ENCODE data around the gene FBXO22.
"Not testable (repeated sequence)": the region's sequence is repeated elsewhere in the genome, so short reads cannot be mapped to it uniquely, and the experiment has no call there.

The FBXO22 gene

GRCh38 chr15:75903331-75904239 lies at the start of gene FBXO22:
TSS of gene FBXO22 (plus strand) at chr15:75903878. CDS start at chr15:75903964, 86 bp downstream.
- peaks cover 15% of the 10 kb centered on the region for H3K4me1 ChIP-seq (ENCODE audit: control insufficient read depth, insufficient read depth, low read length)

GRCh38 chr15:75857886-75858285 lies 45.8 kb upstream of the FBXO22 start:
- no peaks in the 10 kb centered on the region for H3K9me3 ChIP-seq (ENCODE audit: control insufficient read depth in 2 of 2, low read length in 2 of 2)
- no peak overlapping the region for H3K27ac ChIP-seq (ENCODE audit: low read length)
- no peaks in the 10 kb centered on the region for H3K27me3 ChIP-seq (ENCODE audit: control insufficient read depth in 1 of 2, insufficient read depth in 2 of 2, low read length in 2 of 2)
- H3K36me3 ChIP-seq (ENCODE audit: control insufficient read depth in 2 of 2, insufficient read depth in 2 of 2, low read length in 2 of 2): peaks cover 0 to 2% of the 10 kb centered on the region in 2 donors
- H3K4me1 ChIP-seq (ENCODE audit: control insufficient read depth, insufficient read depth, low read length): no peaks in the 10 kb centered on the region
- H3K9ac ChIP-seq (ENCODE audit: low read length in 2 of 2): no peak overlapping the region
- no peak overlapping the region for H3K4me3 ChIP-seq (ENCODE audit: low read length in 2 of 2)

More at GRCh38 chr15:75903331-75904239, at the start of gene FBXO22:
- no peaks in the 10 kb centered on the region for H3K9me3 ChIP-seq (ENCODE audit: control insufficient read depth in 2 of 2, low read length in 2 of 2)
- H3K27ac ChIP-seq (ENCODE audit: low read length): peak within 1 kb of the TSS; percentile 76
- peak within 1 kb of the TSS; percentile 89 to 96 for H3K9ac ChIP-seq (ENCODE audit: low read length in 2 of 2)
- peaks cover 3 to 6% of the 10 kb centered on the region in 2 donors for H3K36me3 ChIP-seq (ENCODE audit: control insufficient read depth in 2 of 2, insufficient read depth in 2 of 2, low read length in 2 of 2)
- H3K4me3 ChIP-seq (ENCODE audit: low read length in 2 of 2): peak within 1 kb of the TSS; percentile 96 to 98
- H3K27me3 ChIP-seq (ENCODE audit: control insufficient read depth in 1 of 2, insufficient read depth in 2 of 2, low read length in 2 of 2): no peaks in the 10 kb centered on the region

GRCh38 chr15:75861750-75862402 lies 41.8 kb upstream of the FBXO22 start:
- Histone ChIP-seq H3K27ac (ENCODE audit: low read length) (no peak overlapping the region), H3K9me3 (ENCODE audit: control insufficient read depth in 2 of 2, low read length in 2 of 2) (no peaks in the 10 kb centered on the region), H3K4me1 (ENCODE audit: control insufficient read depth, insufficient read depth, low read length) (no peaks in the 10 kb centered on the region), H3K9ac (ENCODE audit: low read length in 2 of 2) (no peak overlapping the region), H3K4me3 (ENCODE audit: low read length in 2 of 2) (no peak overlapping the region), H3K36me3 (ENCODE audit: control insufficient read depth in 2 of 2, insufficient read depth in 2 of 2, low read length in 2 of 2) (no peaks in the 10 kb centered on the region), H3K27me3 (ENCODE audit: control insufficient read depth in 1 of 2, insufficient read depth in 2 of 2, low read length in 2 of 2) (no peaks in the 10 kb centered on the region)

GRCh38 chr15:75862796-75863195 lies 40.9 kb upstream of the FBXO22 start:
- no peak overlapping the region for H3K9ac ChIP-seq (ENCODE audit: low read length in 2 of 2)
- no peaks in the 10 kb centered on the region for H3K4me1 ChIP-seq (ENCODE audit: control insufficient read depth, insufficient read depth, low read length)
- H3K27me3 ChIP-seq (ENCODE audit: control insufficient read depth in 1 of 2, insufficient read depth in 2 of 2, low read length in 2 of 2): no peaks in the 10 kb centered on the region
- H3K27ac ChIP-seq (ENCODE audit: low read length): no peak overlapping the region
- H3K9me3 ChIP-seq (ENCODE audit: control insufficient read depth in 2 of 2, low read length in 2 of 2): no peaks in the 10 kb centered on the region
- no peak overlapping the region for H3K4me3 ChIP-seq (ENCODE audit: low read length in 2 of 2)
- no peaks in the 10 kb centered on the region for H3K36me3 ChIP-seq (ENCODE audit: control insufficient read depth in 2 of 2, insufficient read depth in 2 of 2, low read length in 2 of 2)

- H3K9ac ChIP-seq (ENCODE audit: low read length in 2 of 2): no peak overlapping the region
- H3K9me3 ChIP-seq (ENCODE audit: control insufficient read depth in 2 of 2, low read length in 2 of 2): no peaks in the 10 kb centered on the region
- no peak overlapping the region for H3K27ac ChIP-seq (ENCODE audit: low read length)
- H3K4me3 ChIP-seq (ENCODE audit: low read length in 2 of 2): no peak overlapping the region
- H3K4me1 ChIP-seq (ENCODE audit: control insufficient read depth, insufficient read depth, low read length): no peaks in the 10 kb centered on the region
- H3K27me3 ChIP-seq (ENCODE audit: control insufficient read depth in 1 of 2, insufficient read depth in 2 of 2, low read length in 2 of 2): no peaks in the 10 kb centered on the region
- no peaks in the 10 kb centered on the region for H3K36me3 ChIP-seq (ENCODE audit: control insufficient read depth in 2 of 2, insufficient read depth in 2 of 2, low read length in 2 of 2)
These were observed 39.2 kb upstream of the FBXO22 start for GRCh38 chr15:75864213-75865059.

GRCh38 chr15:75866045-75866444 lies 37.6 kb upstream of the FBXO22 start:
- not testable (repeated sequence) for H3K27me3 ChIP-seq (ENCODE audit: control insufficient read depth in 1 of 2, insufficient read depth in 2 of 2, low read length in 2 of 2); H3K9ac ChIP-seq (ENCODE audit: low read length in 2 of 2); H3K27ac ChIP-seq (ENCODE audit: low read length); H3K4me3 ChIP-seq (ENCODE audit: low read length in 2 of 2); H3K9me3 ChIP-seq (ENCODE audit: control insufficient read depth in 2 of 2, low read length in 2 of 2); H3K36me3 ChIP-seq (ENCODE audit: control insufficient read depth in 2 of 2, insufficient read depth in 2 of 2, low read length in 2 of 2); H3K4me1 ChIP-seq (ENCODE audit: control insufficient read depth, insufficient read depth, low read length)

GRCh38 chr15:75866916-75867315 lies 36.8 kb upstream of the FBXO22 start:
- Histone ChIP-seq H3K9me3 (ENCODE audit: control insufficient read depth in 2 of 2, low read length in 2 of 2) (no peaks in the 10 kb centered on the region), H3K36me3 (ENCODE audit: control insufficient read depth in 2 of 2, insufficient read depth in 2 of 2, low read length in 2 of 2) (peaks cover 0 to 6% of the 10 kb centered on the region in 2 donors), H3K4me1 (ENCODE audit: control insufficient read depth, insufficient read depth, low read length) (no peaks in the 10 kb centered on the region), H3K4me3 (ENCODE audit: low read length in 2 of 2) (no peak overlapping the region), H3K27ac (ENCODE audit: low read length) (no peak overlapping the region), H3K27me3 (ENCODE audit: control insufficient read depth in 1 of 2, insufficient read depth in 2 of 2, low read length in 2 of 2) (no peaks in the 10 kb centered on the region), H3K9ac (ENCODE audit: low read length in 2 of 2) (no peak overlapping the region)

- Histone ChIP-seq H3K36me3 (ENCODE audit: control insufficient read depth in 2 of 2, insufficient read depth in 2 of 2, low read length in 2 of 2) (peaks cover 0 to 6% of the 10 kb centered on the region in 2 donors), H3K9me3 (ENCODE audit: control insufficient read depth in 2 of 2, low read length in 2 of 2) (no peaks in the 10 kb centered on the region), H3K27ac (ENCODE audit: low read length) (no peak overlapping the region), H3K27me3 (ENCODE audit: control insufficient read depth in 1 of 2, insufficient read depth in 2 of 2, low read length in 2 of 2) (no peaks in the 10 kb centered on the region), H3K4me3 (ENCODE audit: low read length in 2 of 2) (no peak overlapping the region), H3K9ac (ENCODE audit: low read length in 2 of 2) (no peak overlapping the region), H3K4me1 (ENCODE audit: control insufficient read depth, insufficient read depth, low read length) (no peaks in the 10 kb centered on the region)
These were observed 36.2 kb upstream of the FBXO22 start for GRCh38 chr15:75867449-75867848.

- H3K9ac ChIP-seq (ENCODE audit: low read length in 2 of 2): no peak overlapping the region
- H3K27me3 ChIP-seq (ENCODE audit: control insufficient read depth in 1 of 2, insufficient read depth in 2 of 2, low read length in 2 of 2): no peaks in the 10 kb centered on the region
- H3K4me3 ChIP-seq (ENCODE audit: low read length in 2 of 2): no peak overlapping the region
- no peak overlapping the region for H3K27ac ChIP-seq (ENCODE audit: low read length)
- H3K36me3 ChIP-seq (ENCODE audit: control insufficient read depth in 2 of 2, insufficient read depth in 2 of 2, low read length in 2 of 2): peaks cover 0 to 6% of the 10 kb centered on the region in 2 donors
- no peaks in the 10 kb centered on the region for H3K4me1 ChIP-seq (ENCODE audit: control insufficient read depth, insufficient read depth, low read length)
- no peaks in the 10 kb centered on the region for H3K9me3 ChIP-seq (ENCODE audit: control insufficient read depth in 2 of 2, low read length in 2 of 2)
These were observed 35.7 kb upstream of the FBXO22 start for GRCh38 chr15:75868019-75868418.

GRCh38 chr15:75869446-75869845 lies 34.2 kb upstream of the FBXO22 start:
- no peaks in the 10 kb centered on the region for H3K27me3 ChIP-seq (ENCODE audit: control insufficient read depth in 1 of 2, insufficient read depth in 2 of 2, low read length in 2 of 2)
- no peaks in the 10 kb centered on the region for H3K4me1 ChIP-seq (ENCODE audit: control insufficient read depth, insufficient read depth, low read length)
- peaks cover 8 to 16% of the 10 kb centered on the region in 2 donors for H3K36me3 ChIP-seq (ENCODE audit: control insufficient read depth in 2 of 2, insufficient read depth in 2 of 2, low read length in 2 of 2)
- no peak overlapping the region for H3K4me3 ChIP-seq (ENCODE audit: low read length in 2 of 2)
- no peak overlapping the region for H3K9ac ChIP-seq (ENCODE audit: low read length in 2 of 2)
- H3K9me3 ChIP-seq (ENCODE audit: control insufficient read depth in 2 of 2, low read length in 2 of 2): no peaks in the 10 kb centered on the region
- H3K27ac ChIP-seq (ENCODE audit: low read length): no peak overlapping the region
